Fibroblast of villous mesenchyme (primary cell): Measurements from ENCODE around the gene MAN2B1. TPM values are rescaled to one million over a fixed set of nuclear protein-coding genes. Genes with fewer than 3 reads are reported as not detected.

Experiments
- DNase-seq: peaks from one replicate; pipeline ENCODE4 v3.0.0-alpha.2; 2010; ENCODE audit warnings: low read depth
- H3K4me3 ChIP-seq: 2 replicates; pipeline ENCODE4 v1.5.1; 2011; ENCODE audit warnings: low read depth, mild to moderate bottlenecking, low read length
- total RNA-seq: library from RNA; depleted of rRNA; stranded (reverse); fragments of >200 nt; gene quantifications from 2 replicates; pipeline ENCODE4 v1.2.3, GENCODE V29; 2012
- TF ChIP-seq, protein P1 (sequence below): IDR thresholded peaks from 2 replicates; pipeline ENCODE4 v1.5.1; 2012; ENCODE audit warnings: low read depth, mild to moderate bottlenecking, low read length; ENCODE audit not compliant: insufficient read depth

Gene MAN2B1
- total RNA-seq, 1 donor = 22.9 TPM

DNA sequence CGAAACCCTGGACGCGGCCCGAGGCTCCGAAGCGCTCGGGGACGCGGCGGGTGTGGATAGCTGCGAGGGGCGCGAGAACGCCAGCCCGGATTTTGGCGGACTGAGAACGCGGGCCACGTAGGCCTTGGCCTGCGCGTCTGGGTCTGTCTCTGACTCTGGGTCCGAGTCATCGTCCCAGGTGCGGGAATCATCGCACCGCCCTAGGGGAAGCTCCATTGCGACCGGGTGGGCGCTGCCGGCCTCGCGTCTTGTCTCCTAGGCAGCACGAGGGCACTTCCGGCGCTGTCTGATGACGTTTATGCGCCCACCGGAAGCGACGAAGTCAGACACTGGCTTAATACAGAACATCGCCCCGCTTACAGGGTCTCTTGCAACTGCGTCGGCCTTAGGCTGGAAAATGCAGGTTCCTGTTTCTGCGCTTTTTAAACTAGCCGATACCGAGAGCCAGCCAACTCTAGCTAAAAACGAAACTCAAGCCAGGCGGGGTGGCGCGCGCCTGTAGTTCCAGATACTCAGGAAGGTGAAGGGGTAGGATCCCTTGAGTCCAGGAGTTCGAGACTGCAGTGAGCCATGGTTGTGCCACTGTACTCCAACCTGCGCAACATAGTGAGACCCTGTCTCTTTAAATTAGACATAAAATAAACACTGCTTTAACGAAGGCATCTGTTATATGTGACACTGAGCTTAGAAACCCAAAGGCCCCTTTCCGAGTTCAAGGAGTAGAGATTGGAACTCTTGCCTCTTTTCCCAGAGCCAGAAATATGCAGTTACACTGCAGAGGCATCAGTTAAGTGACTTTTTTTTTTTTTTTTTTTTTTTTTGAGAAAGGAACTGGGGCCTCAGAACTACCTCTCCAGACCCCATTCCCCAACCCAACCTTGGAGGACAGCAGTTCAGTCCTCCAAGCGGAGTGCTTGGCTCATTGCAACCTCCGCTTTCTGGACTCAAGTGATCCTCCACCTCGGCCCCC lies 30.1 kb upstream of the MAN2B1 start, which contains the start of gene FBXW9:
Gene FBXW9 (minus strand): TSS at position 266 of the 970 bp plus-strand sequence. CDS start 50 bp downstream, at position 216.
- DNase-seq = peak; percentile 97
- H3K4me3 ChIP-seq = peak within 1 kb of the TSS; percentile 82
- TF ChIP-seq, protein P1, sequence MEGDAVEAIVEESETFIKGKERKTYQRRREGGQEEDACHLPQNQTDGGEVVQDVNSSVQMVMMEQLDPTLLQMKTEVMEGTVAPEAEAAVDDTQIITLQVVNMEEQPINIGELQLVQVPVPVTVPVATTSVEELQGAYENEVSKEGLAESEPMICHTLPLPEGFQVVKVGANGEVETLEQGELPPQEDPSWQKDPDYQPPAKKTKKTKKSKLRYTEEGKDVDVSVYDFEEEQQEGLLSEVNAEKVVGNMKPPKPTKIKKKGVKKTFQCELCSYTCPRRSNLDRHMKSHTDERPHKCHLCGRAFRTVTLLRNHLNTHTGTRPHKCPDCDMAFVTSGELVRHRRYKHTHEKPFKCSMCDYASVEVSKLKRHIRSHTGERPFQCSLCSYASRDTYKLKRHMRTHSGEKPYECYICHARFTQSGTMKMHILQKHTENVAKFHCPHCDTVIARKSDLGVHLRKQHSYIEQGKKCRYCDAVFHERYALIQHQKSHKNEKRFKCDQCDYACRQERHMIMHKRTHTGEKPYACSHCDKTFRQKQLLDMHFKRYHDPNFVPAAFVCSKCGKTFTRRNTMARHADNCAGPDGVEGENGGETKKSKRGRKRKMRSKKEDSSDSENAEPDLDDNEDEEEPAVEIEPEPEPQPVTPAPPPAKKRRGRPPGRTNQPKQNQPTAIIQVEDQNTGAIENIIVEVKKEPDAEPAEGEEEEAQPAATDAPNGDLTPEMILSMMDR = no peak

GRCh38 chr19:12695997-12696365 lies 29.4 kb upstream of the MAN2B1 start:
- DNase-seq = no peak
- TF ChIP-seq, protein P1 = no peak
- H3K4me3 ChIP-seq = peak overlapping the region; percentile 82

DNA sequence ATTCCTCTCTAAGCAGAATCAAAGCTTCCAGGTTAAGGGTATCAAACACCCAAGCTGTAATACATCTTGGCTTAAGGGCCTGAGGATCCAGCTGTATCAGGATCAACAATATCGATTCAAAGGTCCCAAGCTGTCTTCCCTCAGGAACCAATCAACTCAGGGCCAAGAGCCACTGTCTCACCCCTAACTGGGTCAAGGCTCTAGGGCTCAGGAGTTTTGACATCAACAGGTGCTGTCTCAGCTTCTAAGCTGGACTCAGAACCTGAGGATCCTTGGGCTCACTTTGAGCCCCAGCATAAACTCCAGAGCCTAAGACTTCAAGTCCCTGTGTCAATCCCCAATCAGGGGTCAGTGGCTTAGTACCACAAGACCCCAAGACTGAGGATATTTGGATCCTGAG lies 29.0 kb upstream of the MAN2B1 start:
- DNase-seq = no peak
- TF ChIP-seq, protein P1 = no peak

GRCh38 chr19:12695096-12695495 lies 28.6 kb upstream of the MAN2B1 start:
- H3K4me3 ChIP-seq = no peak overlapping the region
- DNase-seq = no peak
- TF ChIP-seq, protein P1 = no peak

More for the DNA sequence above, 29.0 kb upstream of the MAN2B1 start:
- peak overlapping the region; percentile 82 for H3K4me3 ChIP-seq

DNA sequence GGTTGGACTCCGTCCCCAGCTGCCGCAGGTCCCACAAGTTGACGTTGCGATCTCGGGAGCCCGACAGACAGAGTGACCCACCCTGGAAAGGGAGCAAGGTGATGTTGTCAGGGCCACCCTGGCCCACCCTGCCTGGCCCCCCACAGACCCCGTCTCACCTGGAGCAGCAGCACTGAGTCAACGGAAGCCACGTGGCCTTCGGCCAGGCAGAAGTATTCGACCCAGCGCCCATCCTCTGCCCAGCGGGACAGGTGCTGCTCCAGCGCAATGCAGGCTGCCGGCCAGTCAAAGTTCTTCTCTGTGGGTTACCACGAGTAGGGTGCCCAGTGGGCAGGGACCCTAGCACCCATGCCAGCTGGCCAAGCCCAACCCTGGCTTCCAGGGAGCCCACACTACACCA lies 28.1 kb upstream of the MAN2B1 start:
- no peak overlapping the region for H3K4me3 ChIP-seq
- TF ChIP-seq, protein P1 = no peak
- DNase-seq = no peak

- no peak for DNase-seq
- TF ChIP-seq, protein P1 = no peak
- H3K4me3 ChIP-seq = no peak overlapping the region
Observed at GRCh38 chr19:12692960-12693359, 26.4 kb upstream of the MAN2B1 start.
